ENCODE measurements around the gene MAML2.

DNA sequence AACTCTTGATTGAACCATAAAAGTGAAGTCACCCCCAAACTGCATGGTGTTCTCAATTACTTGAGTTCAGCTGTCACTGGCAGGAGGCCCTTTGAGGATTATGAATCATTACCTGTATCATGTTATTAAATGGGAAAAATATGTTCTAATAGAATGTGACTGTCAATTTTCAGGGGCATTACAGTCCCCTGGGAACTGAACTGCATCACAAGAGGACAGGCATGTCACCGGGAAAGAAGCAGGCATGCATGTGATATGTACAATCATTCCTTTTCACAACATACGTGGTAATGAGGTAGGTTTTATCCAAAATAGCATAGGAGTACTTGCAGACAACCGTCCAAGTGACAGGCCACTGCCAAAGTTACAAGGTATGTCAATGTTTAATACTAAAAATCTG lies 165.8 kb downstream of the MAML2 start:
- TF ChIP-seq ASH2L (IDR thresholded peaks at IDR 0.05; ENCODE audit: low read length) (no peak), POLR2AphosphoS5 (IDR thresholded peaks at IDR 0.05; ENCODE audit: low read depth, low read length) (no peak), TEAD4 (IDR thresholded peaks at IDR 0.05; ENCODE audit: low read depth, low read length) (no peak), CBX8 (IDR thresholded peaks at IDR 0.05; ENCODE audit: borderline replicate concordance, low read depth, low read length) (no peak), EZH2 (IDR thresholded peaks at IDR 0.05; ENCODE audit: low read depth, low read length, severe bottlenecking) (no peak), YY1 (IDR thresholded peaks at IDR 0.05; ENCODE audit: low read depth, low read length) (no peak)
- TF ChIP-seq, protein P1, sequence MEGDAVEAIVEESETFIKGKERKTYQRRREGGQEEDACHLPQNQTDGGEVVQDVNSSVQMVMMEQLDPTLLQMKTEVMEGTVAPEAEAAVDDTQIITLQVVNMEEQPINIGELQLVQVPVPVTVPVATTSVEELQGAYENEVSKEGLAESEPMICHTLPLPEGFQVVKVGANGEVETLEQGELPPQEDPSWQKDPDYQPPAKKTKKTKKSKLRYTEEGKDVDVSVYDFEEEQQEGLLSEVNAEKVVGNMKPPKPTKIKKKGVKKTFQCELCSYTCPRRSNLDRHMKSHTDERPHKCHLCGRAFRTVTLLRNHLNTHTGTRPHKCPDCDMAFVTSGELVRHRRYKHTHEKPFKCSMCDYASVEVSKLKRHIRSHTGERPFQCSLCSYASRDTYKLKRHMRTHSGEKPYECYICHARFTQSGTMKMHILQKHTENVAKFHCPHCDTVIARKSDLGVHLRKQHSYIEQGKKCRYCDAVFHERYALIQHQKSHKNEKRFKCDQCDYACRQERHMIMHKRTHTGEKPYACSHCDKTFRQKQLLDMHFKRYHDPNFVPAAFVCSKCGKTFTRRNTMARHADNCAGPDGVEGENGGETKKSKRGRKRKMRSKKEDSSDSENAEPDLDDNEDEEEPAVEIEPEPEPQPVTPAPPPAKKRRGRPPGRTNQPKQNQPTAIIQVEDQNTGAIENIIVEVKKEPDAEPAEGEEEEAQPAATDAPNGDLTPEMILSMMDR (IDR thresholded peaks at IDR 0.05; ENCODE audit: control extremely low read depth in 1 of 3, insufficient read depth in 1 of 3, low read depth in 1 of 3, low read length in 3 of 3) = no peak
